H9 (cell line): Measurements from ENCODE around the gene HAL. TPM values are rescaled to one million over a fixed set of nuclear protein-coding genes. Genes with fewer than 3 reads are reported as not detected.

Experiments
- DNase-seq: peaks from one replicate; pipeline ENCODE4 v3.0.0-alpha.2; 2017
- H2AFZ ChIP-seq: one replicate; pipeline ENCODE4 v1.6.1; 2013; ENCODE audit warnings: mild to moderate bottlenecking, low read length, control low read depth, moderate library complexity
- H2AK5ac ChIP-seq: 2 replicates; pipeline ENCODE4 v1.6.1; 2013; ENCODE audit warnings: low read length, control low read depth, mixed read lengths; ENCODE audit not compliant: insufficient read length
- H2BK120ac ChIP-seq: one replicate; pipeline ENCODE4 v1.6.1; 2013; ENCODE audit warnings: low read depth, mild to moderate bottlenecking, low read length, control low read depth, inconsistent platforms; ENCODE audit not compliant: poor library complexity, severe bottlenecking
- H2BK12ac ChIP-seq: 2 replicates; pipeline ENCODE4 v1.6.1; 2013; ENCODE audit warnings: low read length, control low read depth, mixed read lengths, low read depth; ENCODE audit not compliant: insufficient read length
- H2BK15ac ChIP-seq: 2 replicates; pipeline ENCODE4 v1.6.1; 2013; ENCODE audit warnings: low read depth, low read length, control low read depth
- H2BK20ac ChIP-seq: one replicate; pipeline ENCODE4 v1.6.1; 2013; ENCODE audit warnings: low read depth, mild to moderate bottlenecking, low read length, control low read depth, inconsistent platforms; ENCODE audit not compliant: poor library complexity, severe bottlenecking
- H2BK5ac ChIP-seq: 2 replicates; pipeline ENCODE4 v1.6.1; 2013; ENCODE audit warnings: low read length, control low read depth, mixed read lengths; ENCODE audit not compliant: insufficient read length
- H3K14ac ChIP-seq: 2 replicates; pipeline ENCODE4 v1.6.1; 2013; ENCODE audit warnings: low read length, control low read depth; ENCODE audit not compliant: insufficient read depth
- H3K18ac ChIP-seq: 2 replicates; pipeline ENCODE4 v1.6.1; 2013; ENCODE audit warnings: low read depth, mild to moderate bottlenecking, mixed read lengths, low read length, control low read depth; ENCODE audit not compliant: insufficient read length
- H3K23ac ChIP-seq: 2 replicates; pipeline ENCODE4 v1.6.1; 2013; ENCODE audit warnings: low read length, control low read depth, mixed read lengths, low read depth; ENCODE audit not compliant: insufficient read length
- H3K23me2 ChIP-seq: 2 replicates; pipeline ENCODE4 v1.6.1; 2013; ENCODE audit warnings: low read depth, mild to moderate bottlenecking, mixed read lengths, low read length, control low read depth; ENCODE audit not compliant: insufficient read length, poor library complexity, severe bottlenecking
- H3K27ac ChIP-seq: 2 replicates; pipeline ENCODE4 v1.5.1; 2013; ENCODE audit warnings: low read length, control low read depth, mixed read lengths, low read depth; ENCODE audit not compliant: insufficient read length
- H3K27me3 ChIP-seq: 2 replicates; pipeline ENCODE4 v1.6.1; 2013; ENCODE audit warnings: low read length, control low read depth, inconsistent platforms; ENCODE audit not compliant: insufficient read depth
- H3K4ac ChIP-seq: 2 replicates; pipeline ENCODE4 v1.6.1; 2013; ENCODE audit warnings: low read depth, mild to moderate bottlenecking, control low read depth, inconsistent platforms, low read length, moderate library complexity
- H3K4me1 ChIP-seq: 2 replicates; pipeline ENCODE4 v1.6.1; 2013; ENCODE audit warnings: low read length, control low read depth, inconsistent platforms; ENCODE audit not compliant: insufficient read depth
- H3K4me2 ChIP-seq: 2 replicates; pipeline ENCODE4 v1.6.1; 2013; ENCODE audit warnings: low read length, control low read depth, mixed read lengths; ENCODE audit not compliant: insufficient read length, insufficient read depth
- H3K56ac ChIP-seq: 2 replicates; pipeline ENCODE4 v1.6.1; 2013; ENCODE audit warnings: low read depth, mild to moderate bottlenecking, mixed read lengths, low read length, control low read depth; ENCODE audit not compliant: insufficient read length
- H3K79me1 ChIP-seq: 2 replicates; pipeline ENCODE4 v1.6.1; 2013; ENCODE audit warnings: low read depth, mild to moderate bottlenecking, moderate library complexity, low read length, control low read depth, inconsistent platforms; ENCODE audit not compliant: insufficient read depth, poor library complexity, severe bottlenecking
- H3K79me2 ChIP-seq: 2 replicates; pipeline ENCODE4 v1.6.1; 2013; ENCODE audit warnings: low read length, control low read depth, inconsistent platforms; ENCODE audit not compliant: insufficient read depth
- H3K9ac ChIP-seq: 2 replicates; pipeline ENCODE4 v1.6.1; 2013; ENCODE audit warnings: low read length, control low read depth, mixed read lengths; ENCODE audit not compliant: insufficient read length; ENCODE audit errors: extremely low read depth
- H3K9me3 ChIP-seq: one replicate; pipeline ENCODE4 v1.6.1; 2013; ENCODE audit warnings: low read depth, low read length, inconsistent platforms; ENCODE audit not compliant: control insufficient read depth
- H3T11ph ChIP-seq: one replicate; pipeline ENCODE4 v1.6.1; 2013; ENCODE audit warnings: mild to moderate bottlenecking, low read length, control low read depth, inconsistent platforms
- H4K20me1 ChIP-seq: one replicate; pipeline ENCODE4 v1.6.1; 2013; ENCODE audit not compliant: control insufficient read depth, insufficient read length, insufficient read depth
- H4K5ac ChIP-seq: 2 replicates; pipeline ENCODE4 v1.6.1; 2013; ENCODE audit warnings: low read depth, mild to moderate bottlenecking, mixed read lengths, low read length, control low read depth; ENCODE audit not compliant: insufficient read length
- H4K8ac ChIP-seq: replicated peaks from 2 replicates; pipeline ENCODE4 v1.6.1; 2013; ENCODE audit warnings: low read length, control low read depth, mixed read lengths, low read depth; ENCODE audit not compliant: insufficient read length
- H4K91ac ChIP-seq: 2 replicates; pipeline ENCODE4 v1.6.1; 2013; ENCODE audit warnings: low read depth, mild to moderate bottlenecking, moderate library complexity, mixed read lengths, low read length, control low read depth; ENCODE audit not compliant: insufficient read length
- H3K27ac Mint-ChIP-seq, 3 experiments: 2 replicates in 2 of 3; 3 replicates in 1 of 3; pipeline ENCODE4 v1.8.0; 2020 to 2021; ENCODE audit warnings: mixed read lengths in 3 of 3, mild to moderate bottlenecking in 1 of 3, moderate library complexity in 1 of 3
- H3K27me3 Mint-ChIP-seq: 2 replicates; pipeline ENCODE4 v1.8.0; 2021; ENCODE audit warnings: low read depth, mild to moderate bottlenecking, moderate library complexity, mixed read lengths
- H3K36me3 Mint-ChIP-seq, 3 experiments: 2 replicates in 2 of 3; 3 replicates in 1 of 3; pipeline ENCODE4 v1.8.0; 2020 to 2021; ENCODE audit warnings: low read depth in 3 of 3, mixed read lengths in 3 of 3; ENCODE audit not compliant: insufficient read depth in 1 of 3
- H3K4me1 Mint-ChIP-seq, 2 experiments: 2 replicates each; pipeline ENCODE4 v1.8.0; 2020; ENCODE audit warnings: mixed read lengths in 2 of 2
- H3K4me3 Mint-ChIP-seq, 2 experiments: 2 replicates in 1 of 2; 3 replicates in 1 of 2; pipeline ENCODE4 v1.8.0; 2020 to 2021; ENCODE audit warnings: mild to moderate bottlenecking in 2 of 2, mixed read lengths in 2 of 2, moderate library complexity in 1 of 2
- H3K9me3 Mint-ChIP-seq, 2 experiments: 2 replicates in 1 of 2; 3 replicates in 1 of 2; pipeline ENCODE4 v1.8.0; 2020; ENCODE audit warnings: mild to moderate bottlenecking in 2 of 2, mixed read lengths in 2 of 2, moderate library complexity in 1 of 2
- CTCF ChIP-seq: fragments of 200-600 bp; sonication (generic); conservative IDR thresholded peaks from 3 replicates; pipeline ENCODE4 v1.8.0; 2021; ENCODE audit warnings: antibody characterized with exemption, mild to moderate bottlenecking
- WGBS: extraction: QIAGEN DNeasy Blood & Tissue Kit; methylation state at CpG from one replicate; pipeline ENCODE4 v1.1.7; 2013; ENCODE audit warnings: missing lambda C conversion rate, low lambda C conversion rate, mixed read lengths; ENCODE audit not compliant: insufficient read length; ENCODE audit errors: extremely low coverage; 5-methylcytosine and 5-hydroxymethylcytosine counted together
- total RNA-seq: library from RNA; stranded (reverse); gene quantifications from 2 replicates; pipeline ENCODE4 v1.2.1, GENCODE V29; 2021

HAL gene
- total RNA-seq, 1 experiment from 2014 or later, result 0.35 TPM

DNA sequence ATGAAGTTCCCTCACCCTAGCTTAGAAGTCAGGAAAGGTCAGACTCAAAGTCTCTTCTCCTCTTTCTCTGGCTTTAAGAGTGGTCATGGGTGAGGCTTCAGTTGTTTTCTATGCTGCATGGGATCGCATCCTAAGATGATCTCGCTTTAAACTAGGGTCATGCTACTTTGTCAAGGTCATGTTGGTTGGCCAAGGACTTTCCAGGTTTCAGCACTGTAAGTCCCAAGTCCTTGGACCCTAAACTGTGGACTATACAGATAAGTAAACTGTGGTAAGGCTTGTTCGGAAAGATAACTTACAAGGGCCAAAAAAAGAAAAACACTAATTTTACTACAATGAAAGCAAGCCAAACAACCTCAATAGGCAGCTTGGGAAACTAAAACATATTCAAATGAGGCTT is 17.4 kb downstream of the HAL start:
- H2BK5ac ChIP-seq, result no peak overlapping the region
- no peak overlapping the region for H2AK5ac ChIP-seq
- H3K79me2 ChIP-seq, result no peaks in the 10 kb centered on the region
- H3K4ac ChIP-seq, result no peak overlapping the region
- Mint-ChIP-seq H3K4me1 (peaks cover 9 to 13% of the 10 kb centered on the region in 2 experiments), H3K36me3 (no peaks in the 10 kb centered on the region; a peak in 1 of 7 replicates), H3K27me3 (no peaks in the 10 kb centered on the region; the same call in none of the 2 replicates), H3K27ac (no peak overlapping the region), H3K9me3 (no peaks in the 10 kb centered on the region), H3K4me3 (no peak overlapping the region)
- no peak overlapping the region for H2BK20ac ChIP-seq
- H3K9me3 ChIP-seq, result no peaks in the 10 kb centered on the region
- no peak overlapping the region for H2BK12ac ChIP-seq
- no peak overlapping the region for H3K18ac ChIP-seq
- peaks cover 2% of the 10 kb centered on the region; the same call in 1 of the 2 replicates for H3K4me1 ChIP-seq
- no peak overlapping the region for H4K8ac ChIP-seq
- H3K23ac ChIP-seq, result no peak overlapping the region
- H3K9ac ChIP-seq, result no peak overlapping the region
- no peak for TF ChIP-seq CTCF
- H3K79me1 ChIP-seq, result no peaks in the 10 kb centered on the region
- no peak overlapping the region for H2BK120ac ChIP-seq
- no peak overlapping the region for H2AFZ ChIP-seq
- H3K14ac ChIP-seq, result no peak overlapping the region
- no peak overlapping the region for H3T11ph ChIP-seq
- no peaks in the 10 kb centered on the region for H4K20me1 ChIP-seq
- no peak overlapping the region for H3K4me2 ChIP-seq
- H3K27me3 ChIP-seq, result no peaks in the 10 kb centered on the region
- H4K91ac ChIP-seq, result no peak overlapping the region
- no peak for DNase-seq
- H3K56ac ChIP-seq, result no peak overlapping the region
- H3K27ac ChIP-seq, result no peak overlapping the region
- no peak overlapping the region for H2BK15ac ChIP-seq
- H4K5ac ChIP-seq, result no peak overlapping the region
- WGBS, result no CpG with 5 or more reads among the region's 3 CpGs
- H3K23me2 ChIP-seq, result no peaks in the 10 kb centered on the region
